H1 (cell line): Measurements from ENCODE around the gene UNC13C. TPM values are rescaled to one million over a fixed set of nuclear protein-coding genes. Genes with fewer than 3 reads are reported as not detected.
"Not testable (repeated sequence)": the region's sequence is repeated elsewhere in the genome, so short reads cannot be mapped to it uniquely, and the experiment has no call there.

Experiments used
- CTCF ChIA-PET: fragments of 300-600 bp; sonication (Branson Sonifier 250); formaldehyde crosslinking; loops from one replicate; lab custom pipeline; 2021; ENCODE audit not compliant: partially characterized antibody; lab: Charles Lee
- POLR2A ChIA-PET: fragments of 300-600 bp; sonication (Branson Sonifier 250); formaldehyde crosslinking; loops from one replicate; lab custom pipeline; 2021; ENCODE audit warnings: inconsistent platforms; ENCODE audit not compliant: partially characterized antibody; lab: Charles Lee
- DNase-seq, 2 experiments: peaks; one replicate each; pipeline versions ENCODE4 v3.0.0 to v3.0.0-alpha.2; 2010 to 2022; ENCODE audit warnings: low spot score in 2 of 2, low read depth in 1 of 2, mixed read lengths in 1 of 2
- FAIRE-seq: peaks from 2 replicates; lab custom pipeline; 2011; peaks lifted over from hg19 to GRCh38; lab: Jason Lieb, UNC
- H2AFZ ChIP-seq: 2 replicates; pipeline ENCODE4 v1.8.1; 2012; ENCODE audit warnings: low read length, inconsistent platforms
- H2AK5ac ChIP-seq: 2 replicates; pipeline ENCODE4 v1.6.1; 2013; ENCODE audit warnings: low read depth, low read length
- H2BK120ac ChIP-seq: replicated peaks from 2 replicates; pipeline ENCODE3; 2013; ENCODE audit warnings: low read depth, low read length, inconsistent platforms
- H2BK12ac ChIP-seq: 2 replicates; pipeline ENCODE4 v1.6.1; 2013; ENCODE audit warnings: low read depth, low read length
- H2BK15ac ChIP-seq: 2 replicates; pipeline ENCODE4 v1.6.1; 2013; ENCODE audit warnings: low read length
- H2BK20ac ChIP-seq: 2 replicates; pipeline ENCODE4 v1.6.1; 2013; ENCODE audit warnings: low read length
- H2BK5ac ChIP-seq: 2 replicates; pipeline ENCODE4 v1.6.1; 2013; ENCODE audit warnings: low read depth, low read length
- H3K14ac ChIP-seq: 2 replicates; pipeline ENCODE4 v1.6.1; 2013; ENCODE audit warnings: inconsistent platforms; ENCODE audit not compliant: insufficient read length
- H3K18ac ChIP-seq: 2 replicates; pipeline ENCODE4 v1.6.1; 2013; ENCODE audit warnings: low read length; ENCODE audit errors: extremely low read depth
- H3K23ac ChIP-seq: 2 replicates; pipeline ENCODE4 v1.6.1; 2013; ENCODE audit warnings: inconsistent platforms; ENCODE audit not compliant: insufficient read length
- H3K23me2 ChIP-seq: 2 replicates; pipeline ENCODE4 v1.6.1; 2013; ENCODE audit warnings: low read depth, low read length
- H3K27ac ChIP-seq: 2 replicates; pipeline ENCODE4 v1.6.1; 2011; ENCODE audit warnings: low read depth, low read length, inconsistent platforms
- H3K27me3 ChIP-seq, 4 experiments: replicated peaks in 1 of 4; 1 replicate in 1 of 4; 2 replicates in 3 of 4; pipeline versions ENCODE4 v1.6.1 to v1.8.1; 2011 to 2013; ENCODE audit warnings: low read length in 3 of 4, mild to moderate bottlenecking in 3 of 4, inconsistent platforms in 2 of 4, mixed read lengths in 2 of 4, moderate library complexity in 1 of 4; ENCODE audit not compliant: control insufficient read depth in 3 of 4, insufficient read depth in 3 of 4; ENCODE audit errors: extremely low read depth in 1 of 4
- H3K36me3 ChIP-seq, 4 experiments: 2 replicates each; pipeline versions ENCODE4 v1.6.1 to v1.8.1; 2011 to 2013; ENCODE audit warnings: mild to moderate bottlenecking in 4 of 4, low read length in 3 of 4, moderate library complexity in 2 of 4, control low read depth in 1 of 4, inconsistent platforms in 1 of 4; ENCODE audit not compliant: insufficient read depth in 4 of 4, control insufficient read depth in 2 of 4
- H3K4ac ChIP-seq: replicated peaks from 2 replicates; pipeline ENCODE3; 2013; ENCODE audit warnings: low read length, low read depth, mixed read lengths, inconsistent platforms; ENCODE audit not compliant: insufficient read length
- H3K4me1 ChIP-seq, 4 experiments: replicated peaks in 1 of 4; 1 replicate in 1 of 4; 2 replicates in 3 of 4; pipeline versions ENCODE4 v1.6.1 to v1.8.1; 2011 to 2013; ENCODE audit warnings: low read length in 3 of 4, inconsistent platforms in 2 of 4, mixed read lengths in 1 of 4; ENCODE audit not compliant: insufficient read depth in 4 of 4, control insufficient read depth in 3 of 4
- H3K4me2 ChIP-seq, 2 experiments: 2 replicates each; pipeline versions ENCODE4 v1.6.1 to v1.8.1; 2011 to 2013; ENCODE audit warnings: low read depth in 2 of 2, low read length in 2 of 2, control low read depth in 1 of 2, inconsistent platforms in 1 of 2, mild to moderate bottlenecking in 1 of 2; ENCODE audit not compliant: insufficient read depth in 1 of 2
- H3K4me3 ChIP-seq, 4 experiments: fragments of 200-600, 300-600 bp in 1 of 4; sonication (generic), shearing (Covaris generic), sonication (Bioruptor Twin) in 1 of 4; 2 replicates each; pipeline versions ENCODE4 v1.5.1 to v1.8.1; 2011 to 2016; ENCODE audit warnings: low read length in 4 of 4, low read depth in 3 of 4, control low read depth in 2 of 4, inconsistent platforms in 2 of 4, mild to moderate bottlenecking in 2 of 4, mixed read lengths in 1 of 4, moderate library complexity in 1 of 4; ENCODE audit not compliant: insufficient read depth in 2 of 4; ENCODE audit errors: extremely low read depth in 1 of 4
- H3K56ac ChIP-seq: replicated peaks from 2 replicates; pipeline ENCODE3; 2013; ENCODE audit warnings: low read depth, mild to moderate bottlenecking, mixed read lengths, low read length, inconsistent platforms; ENCODE audit not compliant: insufficient read length
- H3K79me1 ChIP-seq: 2 replicates; pipeline ENCODE4 v1.6.1; 2013; ENCODE audit warnings: low read depth, low read length, control low read depth
- H3K79me2 ChIP-seq, 2 experiments: 2 replicates each; pipeline versions ENCODE4 v1.6.1 to v1.8.1; 2012 to 2013; ENCODE audit warnings: low read length in 2 of 2, mild to moderate bottlenecking in 2 of 2, inconsistent platforms in 1 of 2; ENCODE audit not compliant: insufficient read depth in 2 of 2, control insufficient read depth in 1 of 2
- H3K9ac ChIP-seq, 4 experiments: replicated peaks in 1 of 4; 1 replicate in 1 of 4; 2 replicates in 3 of 4; pipeline versions ENCODE4 v1.6.1 to v1.8.1; 2011 to 2013; ENCODE audit warnings: low read depth in 3 of 4, low read length in 3 of 4, control low read depth in 2 of 4, mild to moderate bottlenecking in 2 of 4, moderate library complexity in 2 of 4, inconsistent platforms in 1 of 4; ENCODE audit errors: extremely low read depth in 1 of 4
- H3K9me3 ChIP-seq, 2 experiments: 2 replicates each; pipeline versions ENCODE4 v1.6.1 to v1.8.1; 2012 to 2013; ENCODE audit warnings: mild to moderate bottlenecking in 2 of 2, moderate library complexity in 2 of 2, control low read depth in 1 of 2, inconsistent platforms in 1 of 2, low read depth in 1 of 2, low read length in 1 of 2, mixed read lengths in 1 of 2; ENCODE audit not compliant: insufficient read depth in 2 of 2
- H4K20me1 ChIP-seq, 2 experiments: replicated peaks in 1 of 2; 2 replicates each; pipeline versions ENCODE3 to v1.8.1; 2011 to 2013; ENCODE audit warnings: inconsistent platforms in 2 of 2, low read length in 2 of 2, mild to moderate bottlenecking in 1 of 2; ENCODE audit not compliant: insufficient read depth in 2 of 2, control insufficient read depth in 1 of 2
- H4K5ac ChIP-seq: 2 replicates; pipeline ENCODE4 v1.6.1; 2013; ENCODE audit warnings: low read length, low read depth, mixed read lengths, inconsistent platforms; ENCODE audit not compliant: insufficient read length
- H4K8ac ChIP-seq: 2 replicates; pipeline ENCODE4 v1.8.0; 2013; ENCODE audit warnings: mild to moderate bottlenecking, moderate library complexity, low read length, inconsistent platforms; ENCODE audit not compliant: insufficient read depth; ENCODE audit errors: extremely low read depth
- H4K91ac ChIP-seq: replicated peaks from 2 replicates; pipeline ENCODE3; 2013; ENCODE audit warnings: low read length, mixed read lengths, inconsistent platforms; ENCODE audit not compliant: insufficient read length
- CTBP2 ChIP-seq: IDR thresholded peaks from 2 replicates; pipeline ENCODE4 v1.7.0; 2011; ENCODE audit warnings: borderline replicate concordance, mild to moderate bottlenecking, moderate library complexity, mixed read lengths, low read length; ENCODE audit not compliant: insufficient read depth, insufficient read length
- E2F6 ChIP-seq: IDR thresholded peaks from 2 replicates; pipeline ENCODE4 v1.6.1; 2012; ENCODE audit warnings: inconsistent platforms
- GTF2F1 ChIP-seq: IDR thresholded peaks from 2 replicates; pipeline ENCODE4 v1.6.1; 2012; ENCODE audit warnings: low read depth, low read length, improper control_type of control experiment, borderline replicate concordance
- SIN3A ChIP-seq, 2 experiments: IDR thresholded peaks in 1 of 2; conservative IDR thresholded peaks in 1 of 2; 2 replicates each; pipeline ENCODE4 v1.6.1; 2011 to 2012; ENCODE audit warnings: low read length in 2 of 2, improper control_type of control experiment in 1 of 2, low read depth in 1 of 2, mild to moderate bottlenecking in 1 of 2
- SIX5 ChIP-seq: IDR thresholded peaks from 2 replicates; pipeline ENCODE4 v1.6.1; 2011; ENCODE audit warnings: mild to moderate bottlenecking, low read depth, low read length
- WGBS, 2 experiments: shearing (Covaris generic) in 1 of 2; methylation state at CpG; one replicate each; pipeline versions ENCODE4 v1.1.6 to v1.1.7; 2013 to 2015; ENCODE audit warnings: low lambda C conversion rate in 2 of 2, mixed read lengths in 2 of 2, inconsistent platforms in 1 of 2, low coverage in 1 of 2, missing lambda C conversion rate in 1 of 2; ENCODE audit not compliant: insufficient replicate concordance in 2 of 2, insufficient coverage in 1 of 2, insufficient read length in 1 of 2; ENCODE audit errors: extremely low coverage in 1 of 2, missing lambda C conversion rate in 1 of 2; 5-methylcytosine and 5-hydroxymethylcytosine counted together
- polyA plus RNA-seq, 7 experiments: library from polyadenylated mRNA; depleted of rRNA in 3 of 7; stranded (reverse) in 5 of 7; unstranded in 2 of 7; fragments of >200 nt in 5 of 7; fragments of 200-250 nt in 2 of 7; gene quantifications; 1 replicate in 5 of 7; 2 replicates in 1 of 7; 4 replicates in 1 of 7; pipeline versions ENCODE4 v1.2.1 to v1.2.3, GENCODE V29; 2011 to 2013; ENCODE audit warnings: missing spikeins in 2 of 7, mixed read lengths in 2 of 7
- total RNA-seq: library from RNA; stranded (reverse); fragmentation: NEBNext Ultra II Directional; extraction: Animal tissue kit (Norgen Biotek cat#: 25700); gene quantifications from 2 replicates; pipeline ENCODE4 v1.2.1, GENCODE V29; 2021

The UNC13C gene
- total and polyA plus RNA-seq, 2 of the 8 experiments (the other 6 are each of a cell fraction or from before 2014, with no cell fraction given), result 0.02 to 0.13 TPM

- TF ChIP-seq CTBP2 (no peak), E2F6 (no peak), SIN3A (conservative IDR thresholded peaks at IDR 0.05 in 1 of 2, IDR thresholded peaks at IDR 0.05 in 1 of 2; ENCODE audit: low read depth in 1 of 2, low read length in 2 of 2) (no peak), SIX5 (no peak), GTF2F1 (no peak)
These were observed 42.1 kb upstream of the UNC13C start (continued) for GRCh38 chr15:53936137-53936536.

- H2BK5ac ChIP-seq, H2BK120ac ChIP-seq, H3K56ac ChIP-seq, H2AK5ac ChIP-seq, H2BK20ac ChIP-seq, H3K4me3 ChIP-seq, H3K79me1 ChIP-seq, H4K91ac ChIP-seq, H2AFZ ChIP-seq, H3K27ac ChIP-seq, POLR2A ChIA-PET, FAIRE-seq, H4K8ac ChIP-seq, H3K4me1 ChIP-seq, H3K79me2 ChIP-seq, H4K5ac ChIP-seq, H3K9ac ChIP-seq, H3K23ac ChIP-seq, H3K4ac ChIP-seq, H3K4me2 ChIP-seq, H3K27me3 ChIP-seq, H2BK15ac ChIP-seq, H4K20me1 ChIP-seq, DNase-seq, H3K18ac ChIP-seq, H3K36me3 ChIP-seq, H2BK12ac ChIP-seq, H3K23me2 ChIP-seq, H3K14ac ChIP-seq: not testable (repeated sequence)
- WGBS, 2 experiments, result 97% methylated on average over 2 of the region's 2 CpGs; no CpG with 5 or more reads in 1 of the 2 experiments
- CTCF ChIA-PET, result interaction anchor here (0.6 kb wide), 1 partner anchor 1260 kb away, joined by 3 read pairs; no protein-coding TSS in a partner anchor
- H3K9me3 ChIP-seq, result peaks cover 9 to 20% of the 10 kb centered on the region in 2 experiments
These were observed 40.6 kb upstream of the UNC13C start for GRCh38 chr15:53937632-53938031.
